Aorta (tissue), 5 donors: ENCODE data around the gene BAD. TPM values are rescaled to one million over a fixed set of nuclear protein-coding genes. Genes with fewer than 3 reads are reported as not detected.

Experiments used
- ATAC-seq: fragments of 200-7000 bp; cut with Tn5 transposase; one replicate; pipeline ENCODE4 v1.9.1; 2022; ENCODE audit warnings: moderate library complexity; ENCODE audit not compliant: low FRiP score
- DNase-seq, 2 donors: peaks; one replicate each; pipeline ENCODE4 v3.0.0-alpha.2; 2020
- H3K27ac ChIP-seq, 2 donors: one replicate each; pipeline ENCODE4 v1.5.1; 2013; ENCODE audit warnings: low read length in 2 of 2, mild to moderate bottlenecking in 2 of 2, moderate library complexity in 2 of 2, control low read depth in 1 of 2, inconsistent platforms in 1 of 2, low read depth in 1 of 2
- H3K27me3 ChIP-seq, 2 donors: one replicate each; pipeline ENCODE4 v1.6.1; 2013; ENCODE audit warnings: control low read depth in 1 of 2, low read length in 1 of 2, mild to moderate bottlenecking in 1 of 2, moderate library complexity in 1 of 2; ENCODE audit not compliant: insufficient read depth in 2 of 2, control insufficient read depth in 1 of 2
- H3K36me3 ChIP-seq, 2 donors: one replicate each; pipeline ENCODE4 v1.6.1; 2013; ENCODE audit warnings: control low read depth in 1 of 2, low read length in 1 of 2, mild to moderate bottlenecking in 1 of 2; ENCODE audit not compliant: insufficient read depth in 2 of 2, control insufficient read depth in 1 of 2
- H3K4me1 ChIP-seq, 2 donors: one replicate each; pipeline ENCODE4 v1.6.1; 2013; ENCODE audit warnings: low read length in 2 of 2, control low read depth in 1 of 2, mild to moderate bottlenecking in 1 of 2, moderate library complexity in 1 of 2; ENCODE audit not compliant: insufficient read depth in 2 of 2, control insufficient read depth in 1 of 2
- H3K4me3 ChIP-seq, 2 donors: one replicate each; pipeline ENCODE4 v1.5.1; 2013; ENCODE audit warnings: low read length in 2 of 2, control low read depth in 1 of 2, mild to moderate bottlenecking in 1 of 2
- H3K9me3 ChIP-seq: one replicate; pipeline ENCODE4 v1.6.1; 2013; ENCODE audit warnings: mild to moderate bottlenecking, low read length; ENCODE audit not compliant: control insufficient read depth
- WGBS, 2 donors: extraction: QIAGEN DNeasy Blood & Tissue Kit; methylation state at CpG; one replicate each; pipeline ENCODE4 v1.1.7; 2013; 5-methylcytosine and 5-hydroxymethylcytosine counted together
- intact Hi-C, 2 donors: fragments of 100-400 bp; cut with DNase I; formaldehyde crosslinking; loops; one replicate each; pipeline versions ENCODE4 v1.14.2 to v1.15.0; 2022
- polyA plus RNA-seq, 2 donors: library from polyadenylated mRNA; stranded (reverse); fragments of 200-250 nt; gene quantifications; one replicate each; pipeline ENCODE4 v1.2.3, GENCODE V29; 2013
- total RNA-seq, 2 donors: library from RNA; stranded (reverse); fragmentation: NEBNext Ultra II Directional; extraction: Animal tissue kit (Norgen Biotek cat#: 25700); gene quantifications; one replicate each; pipeline ENCODE4 v1.2.1, GENCODE V29; 2021
- donor health status: healthy with polysubstance abuse.
- donor health status: Bipolar disorder and iron deficiency.
- donor health status: DM: no; HTN: no; CAD: no.
- donor health status: DM: no; HTN: no; CAD: no.
- donor health status: DM: yes; HTN: yes; CAD: no.

BAD gene
- total and polyA plus RNA-seq, 4 donors = 47.2 to 119 (median 67.6) TPM

- H3K9me3 ChIP-seq = no peaks in the 10 kb centered on the region
- H3K27ac ChIP-seq = no peak overlapping the region
- H3K4me1 ChIP-seq = no peaks in the 10 kb centered on the region
- no peak overlapping the region for H3K4me3 ChIP-seq
- 81 to 86% methylated on average over 10 of the region's 10 CpGs for WGBS, 2 donors
- DNase-seq = no peak
- no peak for ATAC-seq
- no peaks in the 10 kb centered on the region for H3K27me3 ChIP-seq
- H3K36me3 ChIP-seq = peaks cover 0 to 5% of the 10 kb centered on the region in 2 donors
- intact Hi-C loops = no loop called here
Measured at GRCh38 chr11:64264371-64264852, 20.1 kb downstream of the BAD start.

DNA sequence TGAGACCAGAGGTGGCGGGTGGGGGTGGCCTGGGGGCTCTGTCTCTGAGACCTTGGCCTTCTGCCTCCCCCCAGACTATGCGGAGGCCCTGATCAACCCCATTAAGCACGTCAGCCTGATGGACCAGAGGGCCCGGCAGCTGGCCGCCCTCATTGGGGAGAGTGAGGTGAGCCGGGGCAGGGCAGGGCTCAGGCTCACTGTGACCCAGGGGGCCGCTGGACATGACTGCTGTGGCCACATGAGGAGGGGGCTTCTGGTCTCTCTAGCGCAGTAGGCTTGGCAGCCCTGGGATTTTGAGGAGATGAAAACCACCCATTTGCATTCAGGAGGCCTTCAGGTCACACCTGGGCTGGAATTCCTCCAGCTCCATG is 20.5 kb downstream of the BAD start:
- Histone ChIP-seq H3K36me3 (peaks cover 0 to 8% of the 10 kb centered on the region in 2 donors), H3K27ac (no peak overlapping the region), H3K27me3 (no peaks in the 10 kb centered on the region), H3K4me1 (no peaks in the 10 kb centered on the region), H3K9me3 (no peaks in the 10 kb centered on the region), H3K4me3 (no peak overlapping the region)
- intact Hi-C loops = no loop called here
- 86 to 89% methylated on average over 8 of the region's 8 CpGs for WGBS, 2 donors
- ATAC-seq = no peak
- no peak for DNase-seq

DNA sequence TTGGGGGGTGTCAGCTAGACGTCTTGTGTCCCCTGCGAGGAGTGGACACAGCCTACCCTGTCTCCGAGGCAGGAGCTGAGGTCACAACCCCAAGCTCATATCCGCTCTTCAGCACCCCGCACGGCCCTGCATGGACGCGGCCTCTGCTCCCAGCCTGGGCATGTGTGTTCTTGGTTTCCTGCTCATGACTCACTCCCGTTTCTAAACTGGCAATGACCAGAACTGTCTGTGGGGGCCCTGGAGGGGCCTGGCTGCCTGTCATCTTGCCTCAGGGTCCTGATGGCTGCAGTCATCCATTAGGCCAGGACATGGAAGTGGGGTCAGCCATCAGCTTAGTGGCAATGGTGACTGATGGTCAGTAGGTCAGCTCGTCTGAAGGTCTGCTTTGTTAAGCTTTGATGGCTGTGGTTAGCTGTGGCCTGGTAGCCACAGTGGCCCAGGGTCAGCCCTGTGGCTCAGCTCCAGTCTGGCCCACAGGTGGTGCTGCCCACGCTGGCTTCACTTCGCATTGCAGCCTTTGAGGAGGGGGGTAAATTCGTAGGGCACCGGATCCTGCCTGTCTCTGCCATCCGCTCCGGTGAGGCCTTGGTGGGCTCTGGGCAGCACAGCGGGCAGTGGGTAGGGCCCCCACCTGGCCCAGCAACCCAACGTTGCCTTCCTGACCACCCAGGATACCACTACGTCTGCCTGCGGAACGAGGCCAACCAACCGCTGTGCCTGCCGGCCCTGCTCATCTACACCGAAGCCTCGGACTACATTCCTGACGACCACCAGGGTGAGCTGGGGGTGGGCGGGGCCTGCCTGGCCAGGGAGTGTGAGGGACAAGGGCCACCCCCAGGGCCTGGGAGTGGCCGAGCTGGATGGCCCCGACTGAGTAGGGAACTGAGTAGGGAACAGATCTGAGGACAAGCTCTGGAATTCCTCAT is 21.2 kb downstream of the BAD start:
- H3K9me3 ChIP-seq = no peaks in the 10 kb centered on the region
- intact Hi-C loops = no loop called here
- 74 to 75% methylated on average over 29 of the region's 29 CpGs for WGBS, 2 donors
- H3K4me3 ChIP-seq = no peak overlapping the region
- peaks cover 5 to 9% of the 10 kb centered on the region in 2 donors for H3K36me3 ChIP-seq
- H3K4me1 ChIP-seq = no peaks in the 10 kb centered on the region
- no peaks in the 10 kb centered on the region for H3K27me3 ChIP-seq
- no peak for DNase-seq
- ATAC-seq = no peak
- no peak overlapping the region for H3K27ac ChIP-seq

DNA sequence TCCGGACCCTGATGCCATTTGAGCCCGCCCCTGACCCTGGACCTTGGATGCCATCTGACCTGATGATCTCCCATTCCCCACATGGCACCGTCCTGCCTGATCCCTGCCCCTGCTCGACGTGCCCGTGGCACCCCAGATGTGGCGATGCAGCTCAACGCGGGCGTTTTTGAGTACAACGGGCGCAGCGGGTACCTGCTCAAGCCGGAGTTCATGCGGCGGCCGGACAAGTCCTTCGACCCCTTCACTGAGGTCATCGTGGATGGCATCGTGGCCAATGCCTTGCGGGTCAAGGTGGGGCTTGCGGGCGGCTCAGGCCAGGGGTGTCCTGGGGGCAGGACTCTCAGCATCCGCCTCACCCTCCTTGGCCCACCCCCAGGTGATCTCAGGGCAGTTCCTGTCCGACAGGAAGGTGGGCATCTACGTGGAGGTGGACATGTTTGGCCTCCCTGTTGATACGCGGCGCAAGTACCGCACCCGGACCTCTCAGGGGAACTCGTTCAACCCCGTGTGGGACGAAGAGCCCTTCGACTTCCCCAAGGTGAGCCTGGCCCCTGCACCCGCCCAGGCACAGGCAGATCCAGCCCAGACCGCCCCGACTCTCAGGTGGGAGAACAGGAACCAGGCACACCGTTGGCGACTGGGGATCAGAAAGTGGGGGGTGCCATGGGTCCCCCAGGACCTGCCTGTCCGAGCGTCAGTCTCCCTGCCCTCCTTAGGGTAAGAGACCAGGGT is 22.0 kb downstream of the BAD start:
- WGBS, 2 donors = 92 to 93% methylated on average over 42 of the region's 42 CpGs
- intact Hi-C loops = no loop called here
- ATAC-seq = no peak

GRCh38 chr11:64261556-64262080 is 22.8 kb downstream of the BAD start:
- Histone ChIP-seq H3K4me1 (no peaks in the 10 kb centered on the region), H3K9me3 (no peaks in the 10 kb centered on the region), H3K36me3 (peaks cover 8 to 12% of the 10 kb centered on the region in 2 donors), H3K27ac (no peak overlapping the region), H3K27me3 (no peaks in the 10 kb centered on the region), H3K4me3 (no peak overlapping the region)
- no peak for ATAC-seq
- DNase-seq = no peak
- 82 to 85% methylated on average over 18 of the region's 18 CpGs for WGBS, 2 donors
- intact Hi-C loops = no loop called here

More for the DNA sequence above, 22.0 kb downstream of the BAD start:
- Histone ChIP-seq H3K4me1 (no peaks in the 10 kb centered on the region), H3K36me3 (peaks cover 8 to 11% of the 10 kb centered on the region in 2 donors), H3K9me3 (no peaks in the 10 kb centered on the region), H3K27ac (no peak overlapping the region), H3K4me3 (no peak overlapping the region), H3K27me3 (no peaks in the 10 kb centered on the region)
- DNase-seq = no peak

GRCh38 chr11:64260147-64260708 is 24.2 kb downstream of the BAD start:
- intact Hi-C loops = no loop called here
- no peaks in the 10 kb centered on the region for H3K27me3 ChIP-seq
- no peaks in the 10 kb centered on the region for H3K9me3 ChIP-seq
- H3K4me3 ChIP-seq = no peak overlapping the region
- no peaks in the 10 kb centered on the region for H3K4me1 ChIP-seq
- ATAC-seq (no peak), DNase-seq (no peak)
- H3K27ac ChIP-seq = no peak overlapping the region
- WGBS, 2 donors = 94 to 96% methylated on average over 6 of the region's 6 CpGs
- H3K36me3 ChIP-seq = peaks cover 8 to 11% of the 10 kb centered on the region in 2 donors

DNA sequence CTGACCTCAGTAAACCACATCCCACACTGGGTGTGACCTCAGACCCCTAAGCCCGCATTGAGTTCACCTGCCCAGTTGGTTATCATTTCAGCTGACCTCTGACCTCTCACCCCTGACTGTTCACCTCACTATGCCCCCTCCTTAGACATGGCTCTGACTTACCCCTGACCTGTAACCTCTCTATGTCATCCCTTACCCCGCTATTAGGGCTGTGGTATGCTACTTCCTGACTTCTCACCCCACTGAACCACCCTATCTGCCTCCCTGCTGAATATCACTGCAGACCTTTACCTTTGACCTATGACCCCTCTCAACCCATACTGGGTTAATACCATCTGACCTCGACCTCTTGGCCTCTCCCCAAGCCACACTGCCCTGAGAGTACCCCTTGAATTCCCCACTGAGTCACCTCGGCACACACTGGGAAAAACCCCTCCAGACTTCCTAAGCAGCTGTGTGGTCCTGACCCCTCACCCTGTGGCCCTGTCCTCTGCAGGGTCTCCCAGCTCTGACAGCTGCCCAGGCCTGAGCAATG is 24.9 kb downstream of the BAD start:
- no peaks in the 10 kb centered on the region for H3K9me3 ChIP-seq
- H3K4me3 ChIP-seq = no peak overlapping the region
- no peaks in the 10 kb centered on the region for H3K4me1 ChIP-seq
- DNase-seq = no peak
- ATAC-seq = no peak
- 82 to 89% methylated on average over 4 of the region's 4 CpGs for WGBS, 2 donors
- intact Hi-C loops = no loop called here
- H3K36me3 ChIP-seq = peaks cover 8 to 11% of the 10 kb centered on the region in 2 donors
- H3K27me3 ChIP-seq = no peaks in the 10 kb centered on the region
- no peak overlapping the region for H3K27ac ChIP-seq

- H3K27ac ChIP-seq = no peak overlapping the region
- ATAC-seq = no peak
- no peaks in the 10 kb centered on the region for H3K27me3 ChIP-seq
- 90 to 92% methylated on average over 29 to 32 of the region's 32 CpGs for WGBS, 2 donors
- no peak overlapping the region for H3K4me3 ChIP-seq
- peaks cover 8 to 11% of the 10 kb centered on the region in 2 donors for H3K36me3 ChIP-seq
- H3K9me3 ChIP-seq = no peaks in the 10 kb centered on the region
- peak in 1 of 2 donors; percentile 50 for DNase-seq
- intact Hi-C loops = no loop called here
- H3K4me1 ChIP-seq = no peaks in the 10 kb centered on the region
Measured at GRCh38 chr11:64258946-64259532, 25.4 kb downstream of the BAD start.
